NCI-H748 (cell line): Measurements from ENCODE around the gene SERPIND1.
"Not testable (repeated sequence)": the region's sequence is repeated elsewhere in the genome, so short reads cannot be mapped to it uniquely, and the experiment has no call there.

ENCODE experiments used
- DNase-seq: peaks from one replicate; lab custom pipeline; 2025; ENCODE audit not compliant: unreplicated experiment; lab: John Stamatoyannopoulos, UW

The SERPIND1 gene, protein sequence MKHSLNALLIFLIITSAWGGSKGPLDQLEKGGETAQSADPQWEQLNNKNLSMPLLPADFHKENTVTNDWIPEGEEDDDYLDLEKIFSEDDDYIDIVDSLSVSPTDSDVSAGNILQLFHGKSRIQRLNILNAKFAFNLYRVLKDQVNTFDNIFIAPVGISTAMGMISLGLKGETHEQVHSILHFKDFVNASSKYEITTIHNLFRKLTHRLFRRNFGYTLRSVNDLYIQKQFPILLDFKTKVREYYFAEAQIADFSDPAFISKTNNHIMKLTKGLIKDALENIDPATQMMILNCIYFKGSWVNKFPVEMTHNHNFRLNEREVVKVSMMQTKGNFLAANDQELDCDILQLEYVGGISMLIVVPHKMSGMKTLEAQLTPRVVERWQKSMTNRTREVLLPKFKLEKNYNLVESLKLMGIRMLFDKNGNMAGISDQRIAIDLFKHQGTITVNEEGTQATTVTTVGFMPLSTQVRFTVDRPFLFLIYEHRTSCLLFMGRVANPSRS

DNA sequence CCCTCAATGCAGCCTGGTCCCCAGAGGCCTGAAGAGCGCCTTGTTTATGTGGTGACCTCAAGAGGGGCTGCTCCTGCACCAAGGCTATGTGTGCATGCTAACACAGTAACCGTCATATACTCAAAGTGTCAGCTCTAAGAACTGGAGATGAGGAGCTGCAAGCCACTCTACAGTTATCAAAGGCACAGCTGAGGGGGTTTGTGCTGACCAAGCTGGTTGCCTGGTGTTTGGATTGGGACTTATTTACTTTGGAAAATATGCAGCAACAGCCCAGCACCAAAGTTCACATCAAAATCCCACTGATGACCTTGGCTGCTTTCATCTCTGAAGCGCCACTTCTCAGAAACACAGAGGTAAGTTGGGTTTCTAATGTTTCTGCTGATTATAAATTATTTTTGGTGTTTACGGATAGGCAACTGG, at the start of gene SERPIND1:
Gene SERPIND1 (plus strand): TSS at position 321 of the 420 bp plus-strand sequence. CDS start 5,200 bp downstream, outside the sequence.
- no peak for DNase-seq

DNA sequence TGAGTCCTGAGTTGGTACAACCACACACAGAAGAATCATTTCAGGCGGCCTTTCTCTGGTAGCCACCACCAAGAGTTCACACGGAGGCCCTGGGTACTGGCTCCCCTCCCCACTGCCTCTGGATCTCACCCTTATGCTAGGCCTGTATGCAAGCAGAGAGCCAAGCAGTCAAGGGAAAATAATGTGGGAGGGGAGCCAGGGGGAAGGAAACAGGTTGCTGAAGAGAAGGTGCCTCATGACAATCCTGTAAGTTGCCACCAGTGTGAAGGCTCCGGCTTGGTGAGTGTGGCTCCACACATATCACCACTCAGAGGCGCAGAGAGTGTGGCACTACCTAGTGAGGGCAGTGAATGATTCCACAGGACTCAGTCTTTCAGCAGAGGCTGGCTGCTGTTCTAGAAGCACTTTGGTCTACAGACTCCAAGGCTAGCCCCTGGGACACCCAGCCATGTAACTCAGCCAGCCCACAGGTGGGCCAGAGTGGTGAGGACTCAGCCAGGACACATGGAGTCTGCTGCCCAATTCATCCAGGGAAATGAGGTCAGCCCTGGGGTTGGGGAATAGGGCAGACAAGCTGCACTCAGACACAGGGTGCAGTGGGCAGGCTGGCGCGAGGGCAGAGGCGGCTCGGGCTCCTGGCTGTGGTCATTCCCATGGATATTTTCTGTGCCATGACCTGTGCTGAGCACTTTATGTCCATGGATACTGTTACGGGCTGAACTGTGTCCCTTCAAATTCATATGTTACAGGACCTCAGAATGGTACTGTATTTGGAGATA, 49.0 kb upstream of the SERPIND1 start:
- DNase-seq: no peak

DNA sequence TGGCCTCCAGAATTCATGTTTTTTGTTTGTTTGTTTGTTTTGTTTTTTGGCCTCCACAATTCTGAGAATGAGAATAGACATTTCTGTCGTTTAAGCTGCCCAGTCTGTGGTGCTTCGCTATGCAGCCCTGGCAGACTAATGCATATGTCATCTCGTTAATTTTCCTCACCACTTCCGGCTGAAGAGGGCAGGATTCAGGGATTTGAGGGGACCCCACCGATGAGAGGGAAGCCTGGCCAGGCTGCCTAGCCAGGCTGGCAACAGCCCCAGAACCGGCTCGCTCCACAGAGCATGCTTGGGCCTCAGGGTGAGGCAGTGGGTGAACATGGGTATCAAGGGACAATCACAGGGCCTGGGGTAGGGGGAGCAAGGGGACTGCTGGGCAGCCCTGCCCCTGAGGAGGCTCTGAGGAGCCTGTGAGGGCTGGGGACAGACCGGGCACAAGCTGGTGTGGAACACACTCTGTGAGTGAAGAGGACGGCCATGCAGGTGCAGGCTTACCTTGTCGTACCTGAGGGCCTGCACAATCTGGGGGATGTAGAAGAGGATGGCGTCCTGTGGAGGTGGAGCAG, 47.8 kb upstream of the SERPIND1 start:
- DNase-seq: no peak

DNA sequence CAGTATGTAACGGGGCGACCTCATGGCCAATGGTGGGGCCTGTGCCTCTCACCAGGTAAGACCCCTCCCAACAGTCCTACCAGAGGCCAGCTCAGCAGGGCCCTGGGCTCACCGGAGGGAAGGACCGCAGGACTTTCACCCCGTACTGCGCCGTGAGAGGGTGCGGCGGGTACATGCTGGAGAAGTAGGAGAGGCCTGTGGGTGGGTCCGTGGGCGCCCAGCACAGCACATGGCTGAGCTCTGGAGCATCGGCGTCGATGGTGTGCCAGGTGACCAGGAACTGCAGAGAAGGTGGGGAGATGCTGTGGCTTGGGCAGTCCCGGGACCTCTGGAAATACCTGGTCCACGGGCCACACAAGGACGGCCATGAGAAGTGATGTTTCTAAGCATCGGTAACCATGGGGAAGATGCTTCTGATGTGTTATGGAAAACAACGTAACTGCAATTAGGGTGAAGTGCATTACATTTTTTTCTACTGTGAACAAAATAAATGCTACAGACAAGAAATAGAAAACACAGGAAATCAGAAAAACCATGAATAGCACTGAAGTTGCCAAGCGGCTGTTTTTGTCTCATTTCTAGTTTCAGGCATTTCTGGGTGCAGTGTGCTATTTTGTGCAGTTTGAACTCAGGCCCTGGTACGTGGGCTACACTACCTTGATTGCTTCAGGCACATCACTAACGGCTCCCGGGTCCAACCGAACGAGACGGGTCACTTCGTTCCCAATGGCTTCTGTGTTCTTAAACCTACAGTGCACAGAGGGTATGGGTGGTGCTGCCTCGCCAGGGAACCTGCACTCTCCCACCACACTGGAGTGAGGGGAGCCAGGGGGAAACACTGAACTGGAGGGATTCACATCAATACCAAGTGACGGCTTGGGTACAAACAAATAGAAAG, 46.5 kb upstream of the SERPIND1 start:
- DNase-seq: no peak

DNA sequence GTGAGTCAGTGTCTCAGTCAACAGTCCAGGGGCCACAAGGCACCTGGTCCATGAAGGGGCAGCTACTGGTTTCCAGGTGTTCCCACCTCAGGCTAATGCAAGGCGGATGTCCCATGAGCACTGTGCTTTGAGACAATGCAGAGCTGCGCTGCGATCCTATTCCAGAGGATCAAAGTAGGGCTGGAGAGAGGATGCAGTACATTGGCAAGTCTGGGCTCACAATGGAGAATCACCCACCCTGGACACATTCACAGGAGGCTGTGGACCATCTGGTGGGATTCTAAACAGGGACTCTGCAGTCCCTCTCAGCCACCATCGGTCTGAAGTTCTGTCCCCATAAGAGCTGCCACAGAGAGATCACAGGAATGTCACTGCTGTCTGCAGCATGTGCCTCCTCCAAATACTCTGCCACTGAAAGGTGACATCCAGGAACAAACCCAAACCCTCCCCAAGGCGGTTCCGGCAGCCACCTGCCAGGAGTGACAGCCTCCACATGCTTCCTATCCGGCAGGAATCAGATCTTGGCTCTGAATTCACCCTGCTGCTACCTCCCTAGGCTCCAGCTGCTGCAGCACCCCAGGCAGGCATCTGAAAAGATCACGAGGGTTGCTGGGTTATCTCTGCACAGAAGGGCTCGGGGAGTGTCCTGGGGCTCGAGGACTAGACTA, 45.3 kb upstream of the SERPIND1 start:
- no peak for DNase-seq

DNA sequence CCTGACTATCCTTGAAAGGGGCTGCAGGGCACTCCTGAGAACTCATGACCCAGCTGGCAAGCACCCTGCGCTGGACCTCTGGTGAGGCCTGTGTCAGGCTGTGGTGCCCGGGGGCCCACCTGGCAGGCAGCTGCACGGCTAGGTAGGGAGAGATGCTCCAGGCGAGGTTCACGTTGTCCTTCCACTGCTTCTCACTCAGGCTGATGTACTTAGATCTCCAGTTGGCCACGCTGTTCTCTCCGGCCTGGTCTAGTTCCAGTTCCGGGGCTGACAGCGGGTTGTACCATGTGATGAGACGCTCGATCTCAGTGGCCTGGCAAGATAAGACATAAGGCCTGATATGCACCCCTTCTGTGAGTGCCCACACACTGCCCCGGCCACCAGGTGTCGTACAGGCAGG, 44.7 kb upstream of the SERPIND1 start:
- DNase-seq: no peak

DNA sequence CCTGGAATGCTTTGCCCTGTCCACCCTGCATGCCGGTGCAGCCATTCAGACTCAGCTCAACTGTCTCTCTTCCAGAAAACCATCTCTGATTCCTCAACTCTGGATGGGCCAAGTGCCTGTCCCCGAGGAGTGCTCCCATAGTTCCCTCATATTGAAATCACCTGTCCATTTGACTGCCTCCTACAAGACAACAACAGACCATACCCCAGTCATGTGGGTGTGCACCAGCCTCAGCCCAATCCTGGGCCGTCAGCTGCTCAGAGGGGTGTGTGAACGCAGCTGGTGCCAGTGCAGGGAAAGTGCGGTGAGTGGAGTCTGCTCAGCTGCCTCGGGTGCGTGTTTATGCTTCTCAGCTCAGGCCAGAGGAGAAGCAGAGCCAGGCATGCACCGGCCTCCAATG, 41.5 kb upstream of the SERPIND1 start:
- not testable (repeated sequence) for DNase-seq

DNA sequence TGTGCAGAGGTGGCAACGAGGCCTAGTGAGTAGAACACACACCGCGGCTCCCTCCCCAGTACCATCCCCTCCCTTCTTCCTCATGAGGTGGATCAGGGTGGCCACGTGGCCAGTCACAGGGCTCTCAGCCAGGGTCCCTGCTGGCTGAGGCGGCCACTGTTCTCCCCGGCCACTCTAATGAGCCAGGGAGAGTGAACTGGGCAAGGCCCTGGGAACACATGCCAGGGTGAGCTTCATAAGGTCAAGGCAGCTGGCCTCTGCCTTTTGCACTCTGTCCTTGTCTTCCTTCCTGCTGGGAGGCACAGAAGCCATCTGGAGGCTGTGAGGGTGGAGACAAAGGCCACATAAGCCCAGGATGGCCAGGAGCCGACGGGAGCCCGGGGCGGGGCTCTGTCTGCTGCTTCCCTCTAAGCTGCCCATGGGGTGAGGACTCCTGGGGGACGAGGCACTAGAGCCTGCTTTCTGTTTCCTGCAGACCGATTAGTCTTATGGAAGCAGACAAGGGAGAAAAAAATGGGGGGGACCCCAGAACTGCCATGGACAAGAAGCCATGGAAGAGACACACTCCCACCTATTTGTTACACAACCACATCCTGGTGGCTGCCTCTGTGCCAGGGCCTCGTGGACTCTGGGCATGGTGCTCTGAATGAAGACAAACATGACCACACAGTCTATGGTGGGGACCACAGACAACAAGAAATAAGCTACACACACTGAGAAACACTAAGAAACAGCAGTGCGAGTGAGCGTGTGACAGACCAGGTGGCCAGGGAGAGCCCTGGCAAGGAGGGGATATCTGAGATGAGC, 38.4 kb upstream of the SERPIND1 start:
- not testable (repeated sequence) for DNase-seq

DNA sequence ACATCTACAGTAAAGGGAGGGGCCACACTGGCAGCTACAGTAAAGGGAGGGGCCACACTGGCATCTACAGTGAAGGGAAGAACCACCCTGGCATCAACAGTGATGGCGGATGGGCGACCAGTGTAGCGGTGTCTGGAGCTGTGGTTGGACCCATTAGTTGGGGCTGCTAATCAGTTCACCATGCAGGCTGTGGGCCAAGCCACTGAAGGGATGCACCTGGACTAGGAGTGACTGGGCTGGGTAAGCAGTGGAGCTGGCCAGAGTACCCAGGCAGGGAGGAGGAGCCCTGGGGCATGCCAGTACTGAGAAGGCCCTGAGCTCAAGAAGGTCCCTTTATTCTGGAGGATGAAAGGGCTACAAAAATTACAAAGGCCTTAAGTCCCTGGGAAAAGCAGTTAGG, 37.0 kb upstream of the SERPIND1 start:
- DNase-seq: not testable (repeated sequence)

DNA sequence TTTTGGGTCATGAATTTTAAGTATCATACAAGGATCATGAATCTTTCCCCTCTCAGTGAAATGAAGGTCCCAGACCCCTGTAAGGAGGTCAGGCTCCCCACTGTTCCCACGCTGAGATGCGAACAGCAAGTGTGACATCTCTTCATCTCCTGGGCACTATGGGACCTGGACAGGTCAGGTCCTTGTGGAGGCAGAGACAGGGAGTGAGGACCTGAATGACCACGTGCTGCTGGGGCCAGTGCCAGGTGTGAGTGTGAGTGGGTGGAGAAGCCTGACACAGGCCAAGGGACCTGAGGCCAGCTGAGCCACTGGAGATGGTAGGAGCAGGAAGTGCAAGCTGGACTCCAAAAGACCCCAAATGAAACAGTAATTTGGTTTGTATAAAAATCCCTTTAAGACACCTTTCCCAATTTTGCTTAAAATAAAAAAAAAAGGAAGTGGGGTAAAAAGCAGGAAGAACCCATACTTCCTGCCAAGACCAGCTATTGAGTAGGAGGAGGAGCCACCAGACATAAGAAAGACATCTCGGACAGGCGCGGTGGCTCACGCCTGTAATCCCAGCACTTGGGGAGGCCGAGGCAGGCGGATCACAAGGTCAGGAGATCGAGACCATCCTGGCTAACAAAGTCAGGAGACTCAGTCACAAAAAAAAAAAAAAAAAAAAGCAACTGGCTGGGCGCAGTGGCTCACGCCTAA, 35.4 kb upstream of the SERPIND1 start:
- DNase-seq: no peak

DNA sequence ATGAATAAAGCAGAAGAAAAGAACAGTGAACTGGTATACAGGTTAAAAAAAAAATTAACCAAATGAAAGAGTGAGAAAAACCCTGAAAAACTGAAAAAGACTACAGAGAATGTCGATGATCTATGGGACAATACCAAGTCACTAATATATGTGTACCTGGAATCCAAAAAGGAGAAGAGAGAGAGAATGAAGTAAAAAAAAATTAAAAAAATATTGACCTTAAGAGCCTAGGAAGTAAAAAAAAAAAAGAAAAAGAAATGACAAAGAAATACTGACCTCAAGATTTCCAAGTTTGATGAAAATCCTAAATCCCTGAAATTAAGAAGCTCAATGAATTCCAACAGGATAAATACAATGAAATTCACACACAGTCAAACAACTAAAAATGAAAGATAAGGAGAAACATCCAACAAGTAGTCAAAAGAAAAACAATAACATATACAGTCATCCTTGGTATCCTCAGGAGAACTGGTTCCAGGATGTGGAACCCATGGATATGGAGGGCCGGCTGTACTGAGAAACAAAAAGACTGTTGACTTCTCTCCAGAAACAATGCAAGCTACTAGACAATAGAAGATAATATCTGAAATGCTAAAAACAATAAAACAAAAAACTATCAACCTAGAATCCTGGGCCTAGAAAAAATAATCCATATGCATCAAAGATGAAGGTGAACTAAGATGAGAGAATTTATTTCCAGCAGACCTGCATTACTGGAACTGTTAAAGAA, 33.5 kb upstream of the SERPIND1 start:
- no peak for DNase-seq

DNA sequence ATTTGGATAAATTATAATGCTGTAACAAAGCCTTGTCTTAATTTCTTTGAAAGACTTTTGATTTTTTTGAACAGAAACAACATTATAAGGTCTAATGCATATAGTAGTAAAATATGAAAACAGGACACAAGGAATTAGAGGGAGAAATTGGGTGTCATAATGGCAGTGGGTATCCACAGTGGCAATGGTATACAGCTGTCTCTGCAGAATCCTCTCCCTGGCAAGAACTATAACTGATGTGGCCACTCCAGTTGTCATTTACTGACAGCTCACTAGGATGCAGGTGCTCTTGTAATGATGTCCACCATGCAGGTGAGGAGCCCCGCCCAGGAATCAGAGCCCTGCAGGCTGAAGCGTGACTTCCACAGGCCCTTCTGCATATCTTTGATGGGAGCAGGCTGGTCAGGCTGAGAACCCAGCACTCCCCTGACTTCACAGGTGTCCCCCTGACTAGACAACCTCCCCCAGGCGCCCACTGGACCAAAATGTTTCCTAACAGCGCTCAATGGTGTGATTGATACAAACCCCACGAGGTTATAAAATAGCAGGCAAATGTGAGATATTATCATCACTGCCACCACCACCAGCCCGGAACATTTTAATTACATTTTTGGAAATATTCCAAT, 32.8 kb upstream of the SERPIND1 start:
- DNase-seq: no peak

DNA sequence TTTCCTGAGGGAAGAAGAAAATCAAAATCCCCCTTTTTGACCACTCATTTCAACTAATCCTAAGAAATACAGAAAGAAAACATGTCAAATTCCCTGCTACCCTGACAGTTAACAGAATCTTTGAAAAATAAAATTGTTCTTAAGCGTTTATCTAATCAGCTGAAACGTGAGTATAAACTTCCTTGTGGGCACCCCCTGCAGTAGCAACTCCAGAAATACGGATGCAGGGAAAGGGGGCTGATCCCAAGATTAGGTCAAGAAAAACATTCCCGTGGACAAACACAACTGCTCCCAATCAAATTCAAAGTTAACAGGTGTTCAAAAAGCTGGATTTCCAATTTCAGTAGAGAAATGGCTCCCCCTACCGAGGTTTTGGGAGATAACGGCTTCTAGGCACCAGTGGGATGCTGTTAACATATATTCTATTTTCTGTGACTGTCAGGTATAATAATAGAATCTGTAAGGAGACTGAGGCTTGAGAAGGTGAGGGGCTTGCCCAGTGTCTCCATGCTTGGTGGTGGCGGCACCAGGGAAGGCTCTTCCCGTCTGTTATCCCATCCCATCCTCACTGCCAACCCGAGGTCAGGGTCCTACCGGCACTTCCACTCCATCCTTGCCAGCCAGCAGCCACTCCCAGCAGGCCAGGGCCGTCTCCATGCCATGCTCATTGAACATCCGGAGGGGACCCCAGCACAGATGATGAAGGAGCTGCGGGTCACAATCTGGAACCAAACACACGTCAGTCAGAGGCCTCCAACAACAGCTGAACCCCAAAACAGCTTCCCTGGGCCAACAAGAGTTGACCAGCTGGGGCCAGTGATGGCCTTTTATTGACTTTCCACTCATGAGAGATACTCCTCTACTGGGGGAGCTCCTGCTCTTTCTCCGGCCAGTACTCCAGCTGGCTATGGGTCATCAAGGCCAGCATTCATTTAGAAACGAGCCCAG, 32.0 kb upstream of the SERPIND1 start:
- DNase-seq: peak; percentile 6

DNA sequence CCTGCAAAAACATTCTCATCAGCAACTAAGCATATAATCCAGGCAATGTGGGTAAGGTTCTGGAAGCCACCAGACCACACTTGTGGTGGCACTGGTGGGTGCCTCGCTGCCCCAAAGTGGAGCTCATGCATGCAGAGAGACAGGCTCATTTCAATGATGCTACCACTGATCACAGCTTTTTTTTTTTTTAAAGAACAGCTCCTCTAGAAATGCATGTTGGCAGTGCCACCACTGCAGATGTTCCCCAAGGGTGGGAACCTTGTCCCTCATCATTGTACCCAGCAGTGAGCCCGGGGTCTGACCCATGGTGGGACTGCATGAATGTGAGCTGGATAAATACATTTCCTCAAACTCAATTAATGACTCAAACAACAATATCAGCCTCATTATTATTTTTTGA, 31.1 kb upstream of the SERPIND1 start:
- DNase-seq: no peak

DNA sequence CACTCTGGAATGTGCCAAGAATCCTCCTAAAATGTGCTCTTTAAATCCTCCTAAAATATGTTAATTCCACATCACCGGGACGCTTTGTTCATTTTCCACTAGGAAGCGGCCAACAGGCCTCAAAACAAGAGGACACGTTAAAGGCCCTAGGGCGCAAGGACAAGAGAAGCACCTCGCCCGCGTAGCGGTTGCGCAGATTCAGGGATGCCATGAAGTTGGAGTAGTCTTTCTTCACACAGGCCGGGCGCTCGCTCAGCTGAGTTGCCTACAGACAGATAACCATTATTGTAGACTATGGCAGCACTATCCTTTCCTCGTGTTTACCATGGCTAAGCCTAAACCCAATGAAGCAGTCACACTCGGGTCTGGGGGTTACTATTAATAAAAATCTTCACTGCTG, 29.5 kb upstream of the SERPIND1 start:
- no peak for DNase-seq

DNA sequence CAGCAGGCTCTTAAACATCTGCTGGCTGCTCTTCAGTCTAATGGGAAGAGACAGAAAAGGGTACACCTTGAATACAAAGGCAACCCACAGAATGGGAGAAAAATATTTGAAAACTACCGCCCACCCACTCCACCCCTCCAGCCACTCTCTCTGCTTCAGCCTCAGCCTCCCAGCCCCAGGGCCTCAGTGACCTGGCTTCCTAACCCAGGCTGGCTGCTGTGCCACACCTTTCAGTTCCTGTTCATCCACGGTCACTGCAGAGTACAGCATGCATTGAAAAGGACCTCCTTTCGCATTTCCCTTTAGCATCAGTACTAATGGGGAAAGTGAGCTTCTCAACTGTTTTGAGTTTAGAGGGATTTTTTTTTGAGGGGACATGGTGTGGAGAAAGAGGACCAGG, 28.8 kb upstream of the SERPIND1 start:
- DNase-seq: no peak
